HG03175 (cell line): ENCODE measurements around the gene PTPRU.

ENCODE experiments used
- ATAC-seq: cut with Tn5 transposase; IDR thresholded peaks from one replicate; pipeline ENCODE4 v1.9.1; 2021; ENCODE audit warnings: mild to moderate bottlenecking, moderate library complexity; ENCODE audit not compliant: unreplicated experiment

Gene PTPRU

GRCh38 chr1:29259802-29260441 lies 23.6 kb downstream of the PTPRU start:
- no peak for ATAC-seq

GRCh38 chr1:29260531-29260930 lies 24.2 kb downstream of the PTPRU start:
- ATAC-seq, result no peak

GRCh38 chr1:29264773-29265389 lies 28.6 kb downstream of the PTPRU start:
- no peak for ATAC-seq

- ATAC-seq, result no peak
Measured at GRCh38 chr1:29266912-29267311, 30.6 kb downstream of the PTPRU start.

GRCh38 chr1:29267321-29268070 lies 31.2 kb downstream of the PTPRU start:
- no peak for ATAC-seq

GRCh38 chr1:29269382-29269781 lies 33.1 kb downstream of the PTPRU start:
- no peak for ATAC-seq

- no peak for ATAC-seq
Measured at GRCh38 chr1:29270929-29271521, 34.7 kb downstream of the PTPRU start.

- no peak for ATAC-seq
Measured at GRCh38 chr1:29271724-29272123, 35.4 kb downstream of the PTPRU start.

GRCh38 chr1:29272147-29272907 lies 36.0 kb downstream of the PTPRU start:
- ATAC-seq, result no peak

- no peak for ATAC-seq
Measured at GRCh38 chr1:29275435-29275834, 39.1 kb downstream of the PTPRU start.

- ATAC-seq, result no peak
Measured at GRCh38 chr1:29278124-29278523, 41.8 kb downstream of the PTPRU start.

- ATAC-seq, result no peak
Measured at GRCh38 chr1:29279406-29279805, 43.1 kb downstream of the PTPRU start.

GRCh38 chr1:29279951-29280391 lies 43.6 kb downstream of the PTPRU start:
- no peak for ATAC-seq

- no peak for ATAC-seq
Measured at GRCh38 chr1:29280409-29281131, 44.2 kb downstream of the PTPRU start.

- no peak for ATAC-seq
Measured at GRCh38 chr1:29281571-29281970, 45.2 kb downstream of the PTPRU start.

GRCh38 chr1:29282135-29282923 lies 46.0 kb downstream of the PTPRU start:
- no peak for ATAC-seq

- no peak for ATAC-seq
Measured at GRCh38 chr1:29282924-29283803, 46.8 kb downstream of the PTPRU start.

GRCh38 chr1:29283804-29284195 lies 47.5 kb downstream of the PTPRU start:
- ATAC-seq, result no peak
